K562 (cell line): ENCODE results near the gene DAZAP1. TPM values are rescaled to one million over a fixed set of nuclear protein-coding genes. Genes with fewer than 3 reads are reported as not detected.

Experiments
- ATAC-seq: fragments of 200-7000 bp; cut with Tn5 transposase; 3 replicates; pipeline ENCODE4 v1.9.1; 2020; ENCODE audit warnings: moderate library complexity
- BruUV-seq: library from RNA; stranded (reverse); fragments of 400-500 nt; replicated peaks from 2 replicates; lab custom pipeline; 2021; lab: Mats Ljungman, UMichigan
- CTCF ChIA-PET: fragments of 300-600 bp; formaldehyde crosslinking; extraction: SDS; loops from one replicate; lab custom pipeline; 2021; ENCODE audit warnings: low intra/inter-chr PET ratio; lab: Yijun Ruan, JAX
- POLR2A ChIA-PET: fragments of 300-600, 350-650 bp; sonication (Branson Sonifier 250); formaldehyde crosslinking; extraction: SDS; loops from one replicate; lab custom pipeline; 2021; ENCODE audit warnings: antibody characterized with exemption, inconsistent platforms; lab: Yijun Ruan, JAX
- DNase-seq, 4 experiments: peaks; one replicate each; pipeline versions ENCODE4 v3.0.0 to v3.0.0-alpha.2; 2011 to 2018; ENCODE audit warnings: low spot score in 3 of 4, mixed read lengths in 3 of 4; ENCODE audit errors: extremely low read depth in 1 of 4
- FAIRE-seq: peaks from 2 replicates; lab custom pipeline; 2011; peaks lifted over from hg19 to GRCh38; lab: Jason Lieb, UNC
- H2AFZ ChIP-seq: 2 replicates; pipeline ENCODE4 v1.6.0; 2011; ENCODE audit warnings: low read depth, low read length, control low read depth, inconsistent platforms
- H3K27ac ChIP-seq: fragments of 200-600 bp; 3 replicates; pipeline ENCODE4 v1.8.0; 2011; ENCODE audit warnings: low read depth, mild to moderate bottlenecking, control low read depth, inconsistent platforms, low read length, moderate library complexity, mixed read lengths; ENCODE audit errors: extremely low read depth
- H3K27me3 ChIP-seq, 2 experiments: fragments of 300-600 bp in 1 of 2; 2 replicates in 1 of 2; 3 replicates in 1 of 2; pipeline versions ENCODE4 v1.6.0 to v1.8.0; 2011; ENCODE audit warnings: inconsistent platforms in 2 of 2, low read length in 2 of 2, mild to moderate bottlenecking in 1 of 2, mixed read lengths in 1 of 2, moderate library complexity in 1 of 2; ENCODE audit not compliant: control insufficient read depth in 2 of 2, insufficient read depth in 2 of 2
- H3K36me3 ChIP-seq: fragments of 300-600 bp; 3 replicates; pipeline ENCODE4 v1.8.0; 2011; ENCODE audit warnings: mild to moderate bottlenecking, low read length, inconsistent platforms; ENCODE audit not compliant: control insufficient read depth, insufficient read depth
- H3K4me1 ChIP-seq, 2 experiments: fragments of 200-600 bp in 1 of 2; replicated peaks in 1 of 2; 2 replicates in 1 of 2; 3 replicates in 1 of 2; pipeline versions ENCODE4 v1.5.1 to v1.8.0; 2011; ENCODE audit warnings: inconsistent platforms in 2 of 2, low read length in 2 of 2, mild to moderate bottlenecking in 1 of 2, mixed read lengths in 1 of 2, moderate library complexity in 1 of 2; ENCODE audit not compliant: control insufficient read depth in 2 of 2, insufficient read depth in 2 of 2
- H3K4me2 ChIP-seq: 2 replicates; pipeline ENCODE4 v1.6.1; 2011; ENCODE audit warnings: low read length, control low read depth, inconsistent platforms, mixed read lengths; ENCODE audit not compliant: insufficient read depth
- H3K4me3 ChIP-seq: fragments of 200-600 bp; sonication (generic), shearing (Covaris generic); 2 replicates; pipeline ENCODE4 v1.5.1; 2016; ENCODE audit warnings: control low read depth, inconsistent platforms
- H3K79me2 ChIP-seq: fragments of 200-600 bp; 3 replicates; pipeline ENCODE4 v1.8.0; 2011; ENCODE audit warnings: low read length, inconsistent platforms; ENCODE audit not compliant: control insufficient read depth, insufficient read depth
- H3K9ac ChIP-seq, 2 experiments: 2 replicates each; pipeline versions ENCODE4 v1.6.0 to v1.6.1; 2011; ENCODE audit warnings: low read depth in 2 of 2, low read length in 2 of 2, control low read depth in 1 of 2, inconsistent platforms in 1 of 2, mild to moderate bottlenecking in 1 of 2, mixed read lengths in 1 of 2; ENCODE audit not compliant: insufficient read depth in 1 of 2
- H3K9me1 ChIP-seq: one replicate; pipeline ENCODE4 v1.6.0; 2011; ENCODE audit warnings: inconsistent platforms, mild to moderate bottlenecking, low read length, moderate library complexity; ENCODE audit not compliant: control insufficient read depth, insufficient read depth
- H3K9me3 ChIP-seq: replicated peaks from 2 replicates; pipeline ENCODE4 v1.5.1; 2011; ENCODE audit warnings: low read depth, low read length, inconsistent platforms; ENCODE audit not compliant: control insufficient read depth, insufficient read depth
- H4K20me1 ChIP-seq: replicated peaks from 2 replicates; pipeline ENCODE4 v1.6.1; 2011; ENCODE audit warnings: low read length, inconsistent platforms, mixed read lengths; ENCODE audit not compliant: control insufficient read depth, insufficient read depth
- IRF2 ChIP-seq: sonication (generic); formaldehyde crosslinking; IDR thresholded peaks from 2 replicates; pipeline ENCODE4 v1.8.1; 2022; ENCODE audit warnings: mild to moderate bottlenecking, missing genetic modification reagents
- POLR2G ChIP-seq: fragments of 200-400 bp; formaldehyde crosslinking; IDR thresholded peaks from 2 replicates; pipeline ENCODE4 v1.6.1; 2017; ENCODE audit warnings: low read depth, mild to moderate bottlenecking, antibody characterized with exemption, low read length, moderate library complexity
- ZFX ChIP-seq: sonication (generic); formaldehyde crosslinking; IDR thresholded peaks from 2 replicates; pipeline ENCODE4 v1.8.0; 2022; ENCODE audit warnings: mild to moderate bottlenecking, missing genetic modification reagents, moderate library complexity
- ZNF699 ChIP-seq: fragments of 250-450 bp; sonication (Bioruptor Pico); IDR thresholded peaks from 2 replicates; pipeline ENCODE4 v1.8.0; 2021; ENCODE audit warnings: mild to moderate bottlenecking, moderate library complexity; ENCODE audit not compliant: insufficient replicate concordance
- WGBS: fragments of 100-300 bp; shearing (Covaris generic); methylation state at CpG from one replicate; pipeline ENCODE4 v1.1.6; 2016; ENCODE audit warnings: low coverage, mixed read lengths; ENCODE audit not compliant: insufficient coverage; ENCODE audit errors: missing lambda C conversion rate; 5-methylcytosine and 5-hydroxymethylcytosine counted together
- in situ Hi-C: fragments of 300-500 bp; cut with MboI; formaldehyde crosslinking; loops from 4 replicates; pipeline ENCODE4 v1.15.0; 2018; ENCODE audit warnings: inconsistent platforms, mixed read lengths
- intact Hi-C: fragments of 100-400 bp; cut with micrococcal nuclease; formaldehyde crosslinking; loops from 2 replicates; pipeline ENCODE4 v1.14.2; 2022
- polyA plus RNA-seq, 8 experiments: library from polyadenylated mRNA; depleted of rRNA in 4 of 8; stranded (reverse) in 5 of 8; unstranded in 3 of 8; fragments of >200 nt; fragmentation: Nextera tagmentation in 2 of 8; fragmentation: Illumina TruSeq in 1 of 8; extraction: Ambion mirVana in 2 of 8; extraction: Trizol in 1 of 8; gene quantifications; 2 replicates each; pipeline versions ENCODE4 v1.2.1 to v1.2.3, GENCODE V29; 2011 to 2014; ENCODE audit warnings: inconsistent platforms in 1 of 8, missing spikeins in 1 of 8
- total RNA-seq, 7 experiments: library from RNA; depleted of rRNA in 6 of 7; stranded (reverse); fragments of >200 nt in 6 of 7; fragmentation: Illumina TruSeq in 2 of 7; extraction: Trizol in 2 of 7; gene quantifications; 2 replicates each; pipeline versions ENCODE4 v1.2.1 to v1.2.3, GENCODE V29; 2011 to 2021; ENCODE audit warnings: low replicate concordance in 1 of 7

The DAZAP1 gene
- total and polyA plus RNA-seq, 9 of the 15 experiments (the other 6 are each of a cell fraction or from before 2014, with no cell fraction given), result 10.8 to 289 (median 142) TPM

DNA sequence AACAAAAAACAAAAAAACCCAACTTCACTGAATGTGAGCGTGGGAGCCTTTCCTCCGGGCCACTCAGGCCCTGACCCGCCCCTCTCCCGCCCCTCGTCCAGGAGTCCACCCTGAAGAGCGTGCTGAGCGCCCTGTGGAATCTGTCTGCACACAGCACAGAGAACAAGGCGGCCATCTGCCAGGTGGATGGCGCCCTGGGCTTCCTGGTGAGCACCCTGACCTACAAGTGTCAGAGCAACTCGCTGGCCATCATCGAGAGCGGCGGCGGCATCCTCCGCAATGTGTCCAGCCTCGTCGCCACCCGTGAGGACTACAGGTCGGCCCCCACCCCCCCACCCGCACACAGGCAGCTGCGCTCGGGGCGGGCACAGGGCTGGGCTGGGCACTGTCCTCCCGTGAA, 54.5 kb downstream of the DAZAP1 start:
- Histone ChIP-seq H4K20me1 (peaks cover 18% of the 10 kb centered on the region), H3K36me3 (peaks cover 6% of the 10 kb centered on the region; the same call in 1 of the 3 replicates), H3K4me2 (no peak overlapping the region), H3K79me2 (no peaks in the 10 kb centered on the region), H3K27me3 (no peaks in the 10 kb centered on the region), H3K4me1 (peaks cover 0 to 45% of the 10 kb centered on the region in 2 experiments; a peak in 2 of 5 replicates), H3K9ac (peak overlapping the region in 1 of 2 experiments; percentile 68; a peak in 2 of 4 replicates), H3K4me3 (no peak overlapping the region), H2AFZ (no peak overlapping the region), H3K27ac (no peak overlapping the region), H3K9me3 (no peaks in the 10 kb centered on the region), H3K9me1 (no peaks in the 10 kb centered on the region)
- ChIA-PET POLR2A (no interaction called here), CTCF (no interaction called here)
- no peak for FAIRE-seq
- WGBS, result 73% methylated on average over 21 of the region's 24 CpGs
- in situ Hi-C loops, result no loop called here
- no peak for DNase-seq
- no TSS peak for BruUV-seq
- intact Hi-C loops, result no loop called here
- no peak for TF ChIP-seq ZNF699 (CRISPR knock-in tag)
- no peak for TF ChIP-seq IRF2 (CRISPR knock-in tag)
- 0 out of 2 replicates have a peak, but pooled peaks have one; percentile 31 for TF ChIP-seq POLR2G
- no peak for TF ChIP-seq ZFX (CRISPR knock-in tag)
- ATAC-seq, result no peak
